Glutamatergic neuron (in vitro differentiated cells): ENCODE data around the gene GDE1. TPM values are rescaled to one million over a fixed set of nuclear protein-coding genes. Genes with fewer than 3 reads are reported as not detected.

Source experiments
- DNase-seq: peaks from one replicate; pipeline ENCODE4 v3.0.0; 2022
- H3K27ac Mint-ChIP-seq: one replicate; pipeline ENCODE4 v1.8.0; 2020; ENCODE audit warnings: mild to moderate bottlenecking, mixed read lengths, inconsistent platforms; ENCODE audit not compliant: unreplicated experiment
- H3K27me3 Mint-ChIP-seq: one replicate; pipeline ENCODE4 v1.8.0; 2020; ENCODE audit warnings: mild to moderate bottlenecking, moderate library complexity, mixed read lengths, inconsistent platforms; ENCODE audit not compliant: unreplicated experiment
- H3K36me3 Mint-ChIP-seq: one replicate; pipeline ENCODE4 v1.8.0; 2020; ENCODE audit warnings: mild to moderate bottlenecking, mixed read lengths, inconsistent platforms; ENCODE audit not compliant: unreplicated experiment
- H3K4me1 Mint-ChIP-seq: one replicate; pipeline ENCODE4 v1.8.0; 2020; ENCODE audit warnings: mild to moderate bottlenecking, low read depth, mixed read lengths, inconsistent platforms; ENCODE audit not compliant: unreplicated experiment
- H3K4me3 Mint-ChIP-seq: one replicate; pipeline ENCODE4 v1.8.0; 2020; ENCODE audit warnings: mild to moderate bottlenecking, mixed read lengths, inconsistent platforms; ENCODE audit not compliant: unreplicated experiment
- H3K9me3 Mint-ChIP-seq: one replicate; pipeline ENCODE4 v1.8.0; 2020; ENCODE audit warnings: mild to moderate bottlenecking, moderate library complexity, mixed read lengths, inconsistent platforms; ENCODE audit not compliant: unreplicated experiment
- CTCF ChIP-seq: fragments of 200-600 bp; sonication (generic); IDR thresholded peaks from one replicate; pipeline ENCODE4 v1.5.0; 2021; ENCODE audit not compliant: partially characterized antibody, unreplicated experiment
- total RNA-seq: library from RNA; stranded (reverse); fragmentation: NEBNext Ultra II Directional; extraction: Animal tissue kit (Norgen Biotek cat#: 25700); gene quantifications from one replicate; pipeline ENCODE4 v1.2.1, GENCODE V29; 2021; ENCODE audit not compliant: unreplicated experiment

The GDE1 gene
- total RNA-seq, 1 donor from 2014 or later: 32.9 TPM

GRCh38 chr16:19499481-19499880 is 22.4 kb downstream of the GDE1 start:
- no peak for DNase-seq
- Mint-ChIP-seq H3K27me3 (no peaks in the 10 kb centered on the region), H3K4me3 (no peak overlapping the region), H3K27ac (no peak overlapping the region), H3K9me3 (no peaks in the 10 kb centered on the region), H3K4me1 (no peaks in the 10 kb centered on the region), H3K36me3 (no peaks in the 10 kb centered on the region)
- no peak for TF ChIP-seq CTCF

GRCh38 chr16:19499006-19499405 is 22.9 kb downstream of the GDE1 start:
- no peaks in the 10 kb centered on the region for H3K9me3 Mint-ChIP-seq
- H3K4me3 Mint-ChIP-seq: no peak overlapping the region
- no peak for TF ChIP-seq CTCF
- no peak overlapping the region for H3K27ac Mint-ChIP-seq
- no peaks in the 10 kb centered on the region for H3K36me3 Mint-ChIP-seq
- DNase-seq: no peak
- H3K4me1 Mint-ChIP-seq: no peaks in the 10 kb centered on the region
- H3K27me3 Mint-ChIP-seq: no peaks in the 10 kb centered on the region

- no peaks in the 10 kb centered on the region for H3K4me1 Mint-ChIP-seq
- no peak overlapping the region for H3K4me3 Mint-ChIP-seq
- H3K36me3 Mint-ChIP-seq: no peaks in the 10 kb centered on the region
- DNase-seq: no peak
- H3K27ac Mint-ChIP-seq: no peak overlapping the region
- no peaks in the 10 kb centered on the region for H3K9me3 Mint-ChIP-seq
- no peak for TF ChIP-seq CTCF
- no peaks in the 10 kb centered on the region for H3K27me3 Mint-ChIP-seq
Measured at GRCh38 chr16:19497176-19497575, 24.7 kb downstream of the GDE1 start.

GRCh38 chr16:19490619-19491018 is 31.3 kb downstream of the GDE1 start:
- H3K9me3 Mint-ChIP-seq: peaks cover 2% of the 10 kb centered on the region
- no peaks in the 10 kb centered on the region for H3K36me3 Mint-ChIP-seq
- peaks cover 5% of the 10 kb centered on the region for H3K27me3 Mint-ChIP-seq
- DNase-seq: no peak
- no peak overlapping the region for H3K27ac Mint-ChIP-seq
- no peaks in the 10 kb centered on the region for H3K4me1 Mint-ChIP-seq
- H3K4me3 Mint-ChIP-seq: no peak overlapping the region
- TF ChIP-seq CTCF: no peak

GRCh38 chr16:19488213-19488640 is 33.7 kb downstream of the GDE1 start:
- no peak overlapping the region for H3K27ac Mint-ChIP-seq
- no peak overlapping the region for H3K4me3 Mint-ChIP-seq
- peaks cover 2% of the 10 kb centered on the region for H3K9me3 Mint-ChIP-seq
- no peaks in the 10 kb centered on the region for H3K4me1 Mint-ChIP-seq
- H3K36me3 Mint-ChIP-seq: no peaks in the 10 kb centered on the region
- peaks cover 5% of the 10 kb centered on the region for H3K27me3 Mint-ChIP-seq
- no peak for DNase-seq
- TF ChIP-seq CTCF: no peak
